ENCODE measurements around the gene TMED6.

DNA sequence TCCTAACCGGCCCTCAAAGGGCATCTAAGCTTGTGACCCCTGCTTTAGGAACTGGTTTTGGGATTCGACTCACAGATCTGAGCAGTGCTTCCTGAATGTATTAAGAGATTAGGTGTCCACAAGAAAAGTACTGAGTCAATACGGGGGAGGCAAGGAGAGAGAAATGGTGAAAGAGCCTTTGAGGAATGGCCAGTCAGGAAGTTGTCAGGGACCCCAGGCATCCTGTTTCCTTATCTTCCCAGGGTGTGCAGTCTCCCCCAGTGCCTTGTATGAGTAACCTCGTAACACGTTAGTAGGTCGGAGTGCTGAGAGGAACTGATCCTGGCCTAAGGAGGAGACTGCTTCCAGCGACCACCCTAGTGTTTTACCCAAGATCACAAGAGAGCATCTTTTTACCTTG is 16.4 kb upstream of the TMED6 start:
- TF ChIP-seq, protein P1, sequence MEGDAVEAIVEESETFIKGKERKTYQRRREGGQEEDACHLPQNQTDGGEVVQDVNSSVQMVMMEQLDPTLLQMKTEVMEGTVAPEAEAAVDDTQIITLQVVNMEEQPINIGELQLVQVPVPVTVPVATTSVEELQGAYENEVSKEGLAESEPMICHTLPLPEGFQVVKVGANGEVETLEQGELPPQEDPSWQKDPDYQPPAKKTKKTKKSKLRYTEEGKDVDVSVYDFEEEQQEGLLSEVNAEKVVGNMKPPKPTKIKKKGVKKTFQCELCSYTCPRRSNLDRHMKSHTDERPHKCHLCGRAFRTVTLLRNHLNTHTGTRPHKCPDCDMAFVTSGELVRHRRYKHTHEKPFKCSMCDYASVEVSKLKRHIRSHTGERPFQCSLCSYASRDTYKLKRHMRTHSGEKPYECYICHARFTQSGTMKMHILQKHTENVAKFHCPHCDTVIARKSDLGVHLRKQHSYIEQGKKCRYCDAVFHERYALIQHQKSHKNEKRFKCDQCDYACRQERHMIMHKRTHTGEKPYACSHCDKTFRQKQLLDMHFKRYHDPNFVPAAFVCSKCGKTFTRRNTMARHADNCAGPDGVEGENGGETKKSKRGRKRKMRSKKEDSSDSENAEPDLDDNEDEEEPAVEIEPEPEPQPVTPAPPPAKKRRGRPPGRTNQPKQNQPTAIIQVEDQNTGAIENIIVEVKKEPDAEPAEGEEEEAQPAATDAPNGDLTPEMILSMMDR (IDR thresholded peaks at IDR 0.05; ENCODE audit: insufficient read depth, low read length, poor library complexity, severe bottlenecking): no peak
- TF ChIP-seq EZH2phosphoT487 (conservative IDR thresholded peaks at IDR 0.05; ENCODE audit: low read length): no peak

Measured in SU-DHL-6 (cell line).